GM18499 (cell line): ENCODE data around the gene NCOA1.

ENCODE experiments used
- ATAC-seq: cut with Tn5 transposase; IDR thresholded peaks from one replicate; pipeline ENCODE4 v1.9.1; 2021; ENCODE audit warnings: moderate number of reproducible peaks; ENCODE audit not compliant: insufficient read depth, unreplicated experiment

Gene NCOA1

DNA sequence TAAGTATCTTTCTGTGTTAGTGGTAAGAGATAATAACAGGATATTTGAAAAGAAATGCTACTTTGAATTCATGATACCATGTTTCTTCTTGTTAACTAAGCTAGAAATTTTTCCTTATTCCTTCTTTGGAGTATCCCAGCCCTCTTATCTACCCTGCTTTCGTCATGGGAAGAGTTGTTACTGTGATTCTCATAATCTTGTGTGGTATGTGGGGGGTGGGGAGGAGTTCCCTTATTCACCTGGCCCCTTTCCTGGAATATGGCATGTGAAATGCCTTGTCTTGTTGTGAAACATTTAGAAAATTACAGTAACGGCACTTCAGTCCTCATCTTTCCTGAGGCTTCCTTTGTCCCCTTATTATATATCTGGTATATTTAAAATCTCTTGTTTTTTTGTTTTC lies 129.9 kb downstream of the NCOA1 start:
- ATAC-seq, result no peak

DNA sequence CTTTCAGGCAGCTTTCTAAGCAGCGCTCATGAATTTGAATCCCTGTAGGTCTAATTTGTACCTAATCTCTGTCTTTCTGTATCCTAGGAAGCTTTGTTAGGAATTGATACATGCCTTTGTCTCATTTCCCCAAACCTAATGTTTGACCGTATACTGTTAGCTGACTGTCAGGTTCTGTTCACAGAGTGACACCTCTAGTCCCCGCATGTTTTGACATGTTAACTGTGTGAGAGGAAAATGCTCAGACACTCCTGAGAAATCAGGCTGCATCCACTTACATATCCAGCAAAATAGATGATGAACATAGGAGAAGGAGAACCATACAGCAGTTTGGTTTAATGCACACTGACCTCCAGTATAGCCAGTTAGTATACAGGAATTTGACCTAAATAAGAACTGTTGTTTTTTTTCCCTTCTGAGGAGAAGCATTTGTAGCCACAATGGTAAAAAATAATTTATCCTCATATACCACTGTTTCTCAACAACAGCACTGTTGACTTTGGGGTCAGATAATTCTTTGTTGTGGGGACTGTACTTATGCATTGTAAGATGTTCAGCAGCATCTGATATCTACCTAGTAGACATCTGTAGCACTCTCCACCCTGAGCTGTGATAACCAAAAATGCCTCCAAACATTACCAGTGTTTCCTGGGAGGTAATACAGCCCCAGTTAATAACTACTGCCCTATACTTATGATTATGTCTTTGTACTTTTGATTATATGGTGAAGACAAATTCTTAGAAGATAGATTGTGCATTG lies 130.9 kb downstream of the NCOA1 start:
- ATAC-seq, result no peak

DNA sequence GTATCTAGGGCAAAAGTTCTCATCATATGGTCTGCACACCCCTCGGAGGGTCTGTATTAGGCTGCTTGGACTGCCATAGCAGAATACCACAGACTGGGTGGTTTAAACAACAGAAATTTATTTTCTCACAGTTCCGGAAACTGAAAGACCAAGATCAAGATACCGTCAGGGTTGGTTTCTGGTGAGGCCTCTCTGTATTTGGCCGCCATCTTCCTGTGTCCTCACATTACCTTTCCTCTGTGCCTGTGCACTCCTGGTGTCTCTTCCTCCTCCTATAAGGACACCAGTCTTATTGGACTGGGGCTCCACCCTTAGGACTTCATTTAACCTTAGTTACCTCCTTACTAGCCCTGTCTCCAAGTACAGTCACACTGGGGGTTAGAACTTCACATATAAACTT lies 132.5 kb downstream of the NCOA1 start:
- ATAC-seq, result no peak

DNA sequence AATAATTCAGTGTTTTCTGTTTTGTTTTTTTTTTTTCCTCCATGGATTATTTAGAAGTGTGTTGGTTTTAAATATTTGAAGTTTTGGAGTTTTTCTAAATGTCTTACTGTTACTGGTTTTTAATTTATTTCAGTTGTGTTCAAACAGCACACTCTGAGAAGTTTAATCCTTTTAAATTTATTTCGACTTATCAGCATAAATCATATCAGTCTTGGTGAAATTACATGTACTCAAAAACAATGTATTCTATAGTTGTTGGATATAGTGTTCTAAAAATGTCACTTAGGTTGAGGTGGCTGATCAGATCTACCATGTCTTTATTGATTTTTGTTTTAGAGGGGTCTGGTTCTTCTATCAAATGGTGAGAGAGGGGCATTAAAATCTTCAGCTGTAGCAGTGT lies 134.7 kb downstream of the NCOA1 start:
- no peak for ATAC-seq

DNA sequence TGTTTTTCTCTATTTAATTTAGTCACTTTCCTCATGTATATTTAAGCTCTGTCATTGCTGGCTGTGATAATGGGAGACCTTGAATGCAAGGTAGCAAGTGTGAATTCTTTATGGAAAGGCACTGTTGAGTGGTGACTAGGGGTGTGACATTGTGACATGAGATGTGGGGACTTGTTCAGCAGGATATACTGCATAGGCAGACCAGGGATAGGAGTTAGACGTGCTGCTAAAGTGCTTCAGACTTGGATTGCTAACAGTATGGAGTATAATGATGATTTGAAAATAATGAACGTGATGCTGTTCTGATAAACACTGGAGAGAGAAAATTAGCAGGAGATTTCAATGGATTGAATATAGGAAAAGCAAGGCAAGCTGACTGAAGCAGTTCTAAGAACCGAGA lies 135.1 kb downstream of the NCOA1 start:
- ATAC-seq, result no peak

DNA sequence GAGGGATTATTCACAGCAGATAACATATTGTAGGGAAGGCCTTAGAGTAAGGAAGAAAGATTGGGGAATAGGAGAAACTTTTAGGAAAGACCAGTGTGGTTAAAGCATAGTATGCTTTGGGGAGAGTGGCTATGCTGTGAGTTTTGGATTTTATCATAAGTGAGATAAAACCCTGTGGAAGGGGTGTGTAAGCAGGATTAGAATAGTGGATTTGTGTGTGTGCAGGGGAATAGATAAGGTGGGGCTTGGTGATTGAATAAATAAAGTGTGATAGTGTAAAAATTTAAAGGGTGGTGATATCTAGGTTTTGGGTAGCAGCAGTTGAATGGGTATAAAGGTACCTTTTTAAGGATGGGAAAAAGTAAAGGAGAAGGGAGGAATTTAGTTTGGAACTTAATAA lies 137.7 kb downstream of the NCOA1 start:
- no peak for ATAC-seq

DNA sequence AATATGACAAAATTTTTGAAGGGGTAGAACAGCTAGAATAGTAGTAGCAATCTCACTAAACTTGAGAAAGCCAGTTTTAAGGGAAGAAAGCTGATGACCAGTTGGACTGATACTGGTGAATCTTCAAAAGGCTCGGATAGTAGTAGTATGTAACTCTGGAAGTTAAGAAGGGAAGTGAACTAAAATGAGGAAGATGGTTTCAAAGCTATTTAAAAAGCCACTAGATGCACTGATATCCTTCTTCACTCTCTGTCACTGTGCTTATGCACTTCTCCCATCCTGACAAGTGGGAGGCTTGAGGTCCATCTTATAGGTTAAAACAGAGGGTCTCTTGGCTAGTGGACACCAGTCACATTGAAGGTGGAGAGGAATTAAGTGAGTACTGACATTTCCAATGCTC lies 141.1 kb downstream of the NCOA1 start:
- ATAC-seq, result no peak

DNA sequence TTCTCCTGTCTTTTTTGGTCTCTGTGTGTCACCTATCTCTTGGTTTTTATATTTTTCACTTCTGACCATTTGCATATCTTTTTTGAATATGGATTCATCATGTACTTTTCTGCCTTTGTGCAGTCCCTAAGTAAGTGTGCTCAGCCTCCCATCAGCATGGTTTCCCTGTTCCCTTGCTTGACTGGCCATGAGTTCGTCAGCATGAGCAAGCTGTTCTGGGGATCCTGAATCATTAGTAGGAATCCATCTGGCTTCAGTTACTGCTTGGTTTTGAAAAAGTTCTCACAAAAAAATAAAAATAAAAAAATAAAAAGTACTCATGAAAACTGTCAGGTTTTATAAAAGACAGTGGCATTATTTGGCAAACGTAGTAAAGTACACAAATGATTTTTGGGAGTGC lies 144.1 kb downstream of the NCOA1 start:
- ATAC-seq, result no peak

DNA sequence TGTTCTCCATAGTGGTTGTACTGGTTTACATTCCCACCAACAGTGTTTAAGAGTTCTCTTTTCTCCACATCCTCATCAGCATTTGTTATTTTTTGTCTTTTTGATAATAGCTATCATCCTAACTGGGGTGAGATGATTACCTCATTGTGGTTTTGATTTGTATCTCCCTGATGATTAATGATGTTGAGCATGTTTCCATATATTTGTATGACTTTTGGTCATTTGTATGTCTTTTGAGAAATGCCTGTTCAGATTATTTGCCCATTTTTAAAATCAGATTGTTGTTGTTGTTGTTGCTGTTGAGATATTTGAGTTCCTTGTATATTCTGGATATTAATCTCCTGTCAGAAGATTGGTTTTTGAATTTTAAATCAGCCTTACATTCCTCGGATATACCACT lies 147.5 kb downstream of the NCOA1 start:
- no peak for ATAC-seq

DNA sequence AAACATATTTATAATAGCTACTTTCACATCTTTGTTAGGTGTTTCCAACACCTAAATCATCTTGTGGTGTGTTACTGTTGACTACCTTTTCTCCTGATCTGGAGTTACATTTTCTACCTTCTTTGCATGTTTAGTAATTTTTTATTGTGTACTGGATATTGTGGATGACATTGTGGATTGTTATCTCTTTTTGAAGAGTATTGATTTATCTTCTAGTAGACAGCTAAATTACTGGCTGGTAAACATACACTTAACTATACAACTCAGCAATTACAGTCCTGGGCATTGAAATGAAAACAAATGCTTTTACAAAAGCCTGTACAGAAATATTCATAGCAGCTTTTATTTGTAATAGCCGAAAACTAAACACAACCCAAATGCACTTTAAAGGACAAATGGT lies 151.3 kb downstream of the NCOA1 start:
- ATAC-seq, result no peak

DNA sequence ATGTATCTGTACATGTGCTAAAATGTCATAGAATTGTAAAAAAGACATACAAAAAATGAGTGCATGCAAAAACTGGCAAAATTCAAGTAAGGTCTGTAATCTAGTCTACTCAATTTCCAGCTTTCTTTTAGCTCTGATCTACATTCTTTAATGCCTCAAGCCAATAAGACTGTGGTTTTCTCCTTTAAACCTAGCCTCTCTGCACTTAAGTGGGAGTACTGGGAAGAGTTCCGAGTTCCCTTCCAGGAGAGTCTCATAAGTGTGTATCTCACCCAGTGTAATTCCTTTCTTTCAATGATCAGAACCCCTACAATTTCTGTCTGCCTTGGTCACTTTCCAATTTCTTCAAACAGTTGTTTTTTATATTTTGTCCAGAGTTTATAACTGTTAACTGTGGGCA lies 152.0 kb downstream of the NCOA1 start:
- ATAC-seq, result no peak

DNA sequence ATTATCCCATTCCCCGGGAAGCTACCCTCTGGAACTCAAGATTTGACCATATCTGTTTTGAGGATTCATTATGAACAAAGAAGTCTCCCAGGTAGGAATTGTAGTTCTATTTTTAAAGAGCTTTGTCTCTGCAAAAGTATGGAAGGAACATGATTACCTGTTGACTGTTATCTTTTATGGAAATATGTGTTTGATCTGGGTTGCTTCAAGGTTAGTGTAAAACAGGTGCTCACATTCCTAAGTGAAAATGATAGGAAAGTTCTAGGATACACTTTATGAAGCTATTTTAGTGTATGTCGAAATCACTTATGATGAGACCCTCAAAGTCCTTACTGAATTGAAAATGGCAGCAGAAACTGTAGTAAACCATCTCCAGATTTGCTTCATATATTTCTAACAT lies 153.0 kb downstream of the NCOA1 start:
- no peak for ATAC-seq

DNA sequence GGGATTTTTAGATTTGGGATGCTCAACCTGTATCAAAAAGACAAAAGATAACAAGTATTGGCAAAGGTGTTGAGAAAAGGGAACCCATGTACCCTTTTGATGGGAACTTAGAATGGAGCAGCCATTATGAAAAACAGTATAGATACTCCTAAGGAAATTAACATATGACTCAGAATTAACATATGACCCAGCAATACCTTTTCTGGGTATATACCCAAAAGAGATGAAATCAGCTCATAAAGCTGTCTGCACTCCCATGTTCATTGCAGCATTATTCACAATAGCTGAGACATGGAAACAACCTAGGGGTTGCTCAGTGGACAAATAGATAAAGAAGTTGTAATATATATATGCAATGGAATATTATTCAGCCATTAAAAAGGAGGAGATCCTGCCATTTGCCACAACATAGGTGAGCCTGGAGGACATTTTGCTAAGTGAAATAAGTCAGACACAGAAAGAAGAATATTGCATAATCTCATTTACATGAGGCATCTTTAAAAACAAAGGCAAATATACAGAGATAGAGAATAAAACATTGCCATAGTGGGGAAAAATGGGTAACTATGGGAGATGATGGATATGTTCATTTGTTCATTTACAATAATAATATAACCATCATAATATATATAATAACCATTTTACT lies 160.1 kb downstream of the NCOA1 start:
- no peak for ATAC-seq

DNA sequence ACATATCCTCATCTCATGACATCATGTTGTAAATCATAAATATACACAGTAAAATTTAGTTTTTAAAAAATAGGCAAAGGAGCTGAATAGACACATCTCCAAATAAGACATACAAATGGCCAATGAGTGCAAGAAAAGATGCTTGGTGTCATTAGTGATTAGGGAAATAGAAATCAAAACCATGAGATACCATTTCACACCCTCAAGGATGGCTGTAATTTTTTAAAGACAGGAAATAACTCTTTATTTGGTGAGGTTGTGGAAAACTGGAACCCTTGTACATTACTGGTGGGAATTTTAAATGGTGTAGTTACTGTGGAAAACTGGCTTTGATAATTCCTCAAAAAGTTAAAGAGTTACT lies 160.6 kb downstream of the NCOA1 start:
- no peak for ATAC-seq

DNA sequence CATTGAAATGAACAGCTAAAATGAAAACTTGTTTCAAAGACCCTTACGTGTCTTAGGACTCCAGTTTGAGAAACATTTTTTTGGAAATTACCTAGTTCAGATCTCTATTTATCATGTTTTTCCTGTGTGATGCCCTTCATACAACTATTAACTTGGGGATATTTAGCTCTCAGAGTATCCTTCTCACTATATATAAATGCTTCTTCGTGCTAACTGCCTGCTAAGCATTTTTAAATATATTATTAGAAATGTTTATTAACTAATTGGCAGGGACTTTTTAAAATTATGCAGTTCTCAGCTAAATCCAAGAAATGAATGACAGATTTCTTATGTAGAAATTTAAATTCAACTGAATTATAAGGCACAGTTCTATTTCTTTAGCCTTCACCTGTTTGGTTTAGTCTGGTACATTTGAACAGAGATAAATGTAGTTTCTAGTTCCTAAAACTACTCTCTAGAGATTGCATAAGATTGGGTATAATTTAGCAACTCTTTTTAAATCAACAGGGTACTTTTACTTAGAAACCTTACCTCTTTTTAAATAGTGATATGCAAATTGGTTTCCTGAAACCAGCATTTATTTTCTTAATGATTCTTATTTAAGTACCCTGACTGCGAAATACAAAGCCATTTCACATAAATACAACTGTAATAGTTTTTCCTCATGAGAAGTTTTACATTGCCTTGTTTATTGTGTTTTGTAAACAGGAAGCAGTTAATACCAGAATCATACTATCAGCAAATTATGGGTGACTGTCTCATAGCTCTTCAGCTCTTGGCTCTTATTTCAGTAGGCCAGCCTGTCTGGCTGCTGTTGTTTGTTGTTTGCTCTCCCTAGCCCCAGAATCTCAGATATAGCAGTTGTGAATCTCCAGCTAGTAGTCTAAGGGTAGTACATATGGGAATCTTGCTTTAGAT lies 161.5 kb downstream of the NCOA1 start:
- ATAC-seq, result no peak

DNA sequence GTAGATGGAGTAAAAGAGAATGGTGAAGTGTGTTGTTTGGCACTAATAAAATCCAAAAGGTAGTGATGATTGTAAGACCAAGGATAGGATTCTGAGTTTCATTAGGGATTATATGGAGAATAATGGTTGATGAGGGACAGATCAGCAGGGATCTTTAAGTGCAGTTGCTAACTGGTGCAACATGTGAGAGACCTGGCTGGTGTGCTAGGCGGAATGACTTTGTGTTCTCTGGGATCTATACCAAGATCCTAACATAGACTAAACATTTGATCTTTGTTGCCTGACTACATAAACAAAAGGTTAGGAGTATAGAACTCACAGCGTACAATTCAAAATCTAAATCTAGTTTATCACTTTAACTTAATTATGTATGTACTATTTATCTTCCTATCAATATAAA lies 166.8 kb downstream of the NCOA1 start:
- no peak for ATAC-seq

DNA sequence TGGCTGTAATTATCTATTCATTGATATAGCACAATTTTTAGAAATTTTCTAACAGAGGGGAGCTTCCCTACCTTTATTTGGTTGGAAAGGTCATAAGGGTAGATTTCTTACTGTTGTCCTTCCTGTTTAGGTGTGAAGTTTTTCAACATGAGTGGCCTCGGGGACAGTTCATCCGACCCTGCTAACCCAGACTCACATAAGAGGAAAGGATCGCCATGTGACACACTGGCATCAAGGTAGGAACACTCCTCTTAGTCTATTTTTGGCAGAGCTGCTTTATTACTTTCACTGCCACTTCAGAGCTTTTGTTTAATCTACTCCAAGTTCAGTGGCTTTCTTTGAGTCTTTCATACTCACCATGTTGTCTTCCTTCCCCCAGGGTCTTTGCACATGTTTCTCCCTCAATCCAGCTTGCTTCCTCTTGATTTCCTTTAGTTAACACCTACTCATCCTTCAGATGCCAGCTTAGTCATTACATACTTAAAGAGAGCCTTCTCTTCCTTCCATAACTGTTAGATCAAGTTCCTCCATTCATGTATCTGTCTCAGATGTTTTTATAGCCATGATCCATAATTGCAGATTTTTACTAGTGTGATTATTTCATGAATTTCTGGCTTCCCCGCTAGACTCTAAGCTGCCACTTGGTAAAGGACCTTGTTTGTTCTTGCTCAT lies 167.6 kb downstream of the NCOA1 start:
- ATAC-seq, result no peak

DNA sequence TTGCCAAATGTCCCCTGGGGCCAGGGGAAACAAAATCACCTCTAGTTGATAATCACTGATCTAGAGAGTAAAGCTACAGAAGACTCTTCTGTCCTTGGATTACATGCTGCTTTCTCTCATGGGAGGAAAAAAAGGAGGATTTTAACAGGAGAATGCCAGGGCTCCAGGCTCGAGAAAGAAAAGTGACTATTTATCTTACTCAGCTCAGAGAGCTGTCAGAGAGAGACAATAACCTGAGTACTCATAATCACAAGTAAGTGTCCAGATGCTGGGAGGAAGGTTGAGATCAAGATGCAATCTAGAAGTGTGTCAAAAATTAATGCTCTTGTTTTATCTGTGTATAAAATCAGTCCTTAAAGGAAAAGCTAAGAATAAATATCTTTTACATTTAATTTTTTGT lies 168.8 kb downstream of the NCOA1 start:
- no peak for ATAC-seq

DNA sequence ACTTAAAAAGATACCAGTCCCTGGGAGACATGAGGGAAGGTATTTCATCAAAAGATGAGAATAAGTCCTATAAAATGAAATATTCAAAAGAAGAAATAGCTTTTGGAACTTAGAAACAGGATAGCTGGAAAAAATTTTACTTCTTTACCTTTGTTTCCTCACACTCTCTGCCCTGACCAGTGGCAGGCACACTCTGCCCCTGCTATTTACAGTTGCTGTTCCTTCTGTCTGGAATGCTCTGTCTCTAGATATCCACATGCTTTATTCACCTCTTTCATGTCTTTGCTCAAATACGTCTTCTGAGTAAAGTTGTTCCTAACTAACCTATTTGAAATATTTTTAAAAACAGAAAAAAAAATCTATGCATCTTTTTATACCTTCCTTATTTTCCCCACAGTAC lies 176.5 kb downstream of the NCOA1 start:
- ATAC-seq, result no peak

DNA sequence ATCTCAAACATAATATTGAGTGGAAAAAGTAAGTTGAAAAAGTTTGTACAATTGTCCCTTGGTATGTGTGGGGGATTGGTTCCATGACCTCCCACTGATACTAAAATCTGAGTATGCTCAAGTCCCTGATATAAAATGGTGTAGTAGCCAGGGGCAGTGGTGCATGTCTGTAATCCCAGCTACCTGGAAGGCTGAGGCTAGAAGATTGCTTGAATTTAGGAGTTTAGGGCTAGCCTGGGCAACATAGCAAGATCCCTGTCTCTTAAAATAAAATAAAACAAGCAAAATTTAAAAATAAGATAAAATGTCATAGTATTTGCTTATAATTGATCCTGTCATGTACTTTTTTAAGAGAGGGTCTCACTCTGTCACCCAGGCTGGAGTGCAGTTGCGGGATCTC lies 180.2 kb downstream of the NCOA1 start:
- ATAC-seq, result no peak

DNA sequence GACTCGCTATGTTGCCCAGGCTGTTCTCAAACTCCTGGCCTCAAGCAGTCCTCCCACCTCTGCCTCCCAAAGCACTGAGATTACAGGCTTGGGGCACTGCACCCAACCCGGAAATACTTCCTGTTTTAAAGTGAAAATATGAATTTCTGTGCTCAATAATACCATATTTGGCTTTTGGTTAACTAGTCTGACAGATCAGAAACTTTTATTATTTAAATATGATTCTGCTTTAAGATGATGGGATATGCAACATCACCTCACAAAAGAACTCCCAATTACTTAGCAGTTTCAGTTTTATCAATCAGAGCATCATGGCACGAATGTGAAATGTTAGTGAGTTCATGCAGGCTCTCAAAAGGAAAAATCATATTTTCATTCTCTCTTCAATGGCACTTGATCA lies 181.5 kb downstream of the NCOA1 start:
- no peak for ATAC-seq
